HG03439 (cell line): ENCODE results near the gene STAMBPL1.
A peak's percentile ranks its signal among the peaks of the same experiment; 100 is the strongest.

Experiments
- ATAC-seq: cut with Tn5 transposase; IDR thresholded peaks from one replicate; pipeline ENCODE4 v1.9.1; 2021; ENCODE audit warnings: mild to moderate bottlenecking, moderate library complexity; ENCODE audit not compliant: unreplicated experiment

STAMBPL1 gene

GRCh38 chr10:88890681-88891381 is 10.8 kb downstream of the STAMBPL1 start:
- ATAC-seq: no peak

GRCh38 chr10:88892222-88892967 is 12.3 kb downstream of the STAMBPL1 start:
- ATAC-seq: no peak

- ATAC-seq: no peak
Measured at GRCh38 chr10:88893611-88894010, 13.6 kb downstream of the STAMBPL1 start.

- no peak for ATAC-seq
Measured at GRCh38 chr10:88895250-88895649, 15.2 kb downstream of the STAMBPL1 start.

- ATAC-seq: no peak
Measured at GRCh38 chr10:88896372-88896993, 16.4 kb downstream of the STAMBPL1 start.

GRCh38 chr10:88896994-88897853 is 17.2 kb downstream of the STAMBPL1 start:
- ATAC-seq: no peak

- no peak for ATAC-seq
Measured at GRCh38 chr10:88898727-88899126, 18.7 kb downstream of the STAMBPL1 start.

- no peak for ATAC-seq
Measured at GRCh38 chr10:88899886-88900285, 19.8 kb downstream of the STAMBPL1 start.

GRCh38 chr10:88901206-88901983 is 21.4 kb downstream of the STAMBPL1 start:
- ATAC-seq: peak; percentile 78

- ATAC-seq: peak; percentile 41
Measured at GRCh38 chr10:88901984-88902789, 22.1 kb downstream of the STAMBPL1 start.

GRCh38 chr10:88903715-88904114 is 23.7 kb downstream of the STAMBPL1 start:
- no peak for ATAC-seq

- ATAC-seq: no peak
Measured at GRCh38 chr10:88906921-88907320, 26.9 kb downstream of the STAMBPL1 start.

- no peak for ATAC-seq
Measured at GRCh38 chr10:88908194-88908593, 28.1 kb downstream of the STAMBPL1 start.

- no peak for ATAC-seq
Measured at GRCh38 chr10:88911116-88911515, 31.1 kb downstream of the STAMBPL1 start.

GRCh38 chr10:88911851-88912250 is 31.8 kb downstream of the STAMBPL1 start:
- ATAC-seq: no peak

GRCh38 chr10:88913127-88913526 is 33.1 kb downstream of the STAMBPL1 start:
- ATAC-seq: no peak

- ATAC-seq: no peak
Measured at GRCh38 chr10:88913788-88914187, 33.7 kb downstream of the STAMBPL1 start.

GRCh38 chr10:88915781-88916180 is 35.7 kb downstream of the STAMBPL1 start:
- ATAC-seq: no peak

GRCh38 chr10:88916231-88916630 is 36.2 kb downstream of the STAMBPL1 start:
- ATAC-seq: no peak
